Measurements from ENCODE around the gene GBA2.

GBA2 gene

DNA sequence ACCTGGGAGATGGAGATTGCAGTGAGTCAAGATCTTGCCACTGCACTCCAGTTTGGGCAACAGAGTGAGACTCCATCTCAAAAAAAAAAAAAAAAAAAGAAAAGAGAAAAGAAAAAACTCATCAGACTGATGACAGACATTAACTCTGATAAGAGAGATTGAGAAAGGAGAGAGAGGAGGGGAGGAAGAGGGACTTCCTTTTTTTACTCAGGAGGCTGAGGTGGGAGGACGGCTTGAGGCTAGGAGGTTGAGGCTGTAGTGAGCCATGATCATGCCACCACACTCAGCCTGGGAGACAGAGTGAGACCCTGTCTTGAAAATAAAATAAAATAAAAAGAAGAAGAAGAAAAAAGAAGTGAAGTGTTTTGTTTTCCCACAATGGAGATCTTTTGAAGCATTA, 14.8 kb upstream of the GBA2 start:
- no peak for DNase-seq

DNA sequence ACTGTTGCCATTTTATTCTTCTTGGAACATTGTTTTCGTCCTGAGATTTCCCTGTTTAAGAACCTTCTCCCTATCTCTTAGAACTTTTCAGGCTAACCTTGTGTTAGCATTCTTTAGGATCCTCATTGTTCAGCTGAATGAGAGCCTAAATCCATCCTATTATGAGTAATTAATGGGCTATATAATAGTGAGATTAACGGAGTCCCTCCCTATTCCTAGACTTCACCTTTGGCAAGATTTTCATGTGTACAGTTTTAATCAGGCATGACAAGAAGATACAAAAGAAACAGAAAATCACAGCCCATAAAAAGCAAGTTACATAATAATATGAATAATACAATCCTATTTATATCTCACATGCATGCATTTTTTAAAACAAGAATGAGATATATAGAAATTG, 14.2 kb upstream of the GBA2 start:
- DNase-seq: no peak

- no peak for DNase-seq
Measured at GRCh38 chr9:35760651-35761050, 11.6 kb upstream of the GBA2 start.

DNA sequence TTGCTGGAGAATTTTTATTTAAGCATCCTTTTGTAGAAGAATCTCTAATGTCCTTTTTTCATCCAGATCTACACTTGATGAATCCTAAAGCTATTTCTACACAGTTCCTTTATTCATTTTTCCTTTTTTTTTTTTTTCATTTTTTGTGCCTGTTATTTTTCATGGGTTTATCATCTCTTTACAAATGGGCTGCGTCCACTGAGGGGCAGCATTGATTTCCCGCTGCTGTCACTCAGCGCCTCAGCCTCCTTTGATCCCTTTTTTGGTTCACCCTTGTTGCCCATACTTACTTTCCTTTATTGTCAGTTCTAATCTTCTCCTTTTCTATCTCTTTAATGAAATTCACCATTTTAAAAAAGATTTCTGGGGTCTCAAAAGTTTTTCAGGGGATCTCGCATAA, 10.8 kb upstream of the GBA2 start:
- DNase-seq: no peak

GRCh38 chr9:35758475-35759050, 9.5 kb upstream of the GBA2 start:
- no peak for DNase-seq

DNA sequence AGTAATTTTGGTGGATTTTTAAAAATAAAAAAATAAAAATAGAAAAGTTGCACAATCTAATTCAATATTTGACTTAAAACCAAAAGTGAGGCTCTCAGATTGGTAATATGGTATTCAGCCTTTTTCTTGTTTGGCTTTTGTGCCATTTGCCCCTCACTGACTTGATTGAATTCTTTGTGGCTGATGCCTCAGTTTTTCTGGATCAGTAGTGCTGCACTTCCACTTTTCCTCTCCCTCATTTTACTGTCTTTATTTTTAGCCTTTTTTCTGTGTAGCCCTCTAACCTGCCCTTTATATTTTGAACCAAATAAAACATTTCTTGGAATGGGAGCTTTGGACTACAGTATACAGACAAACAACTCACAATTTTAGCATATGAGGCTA, 8.9 kb upstream of the GBA2 start:
- no peak for DNase-seq

DNA sequence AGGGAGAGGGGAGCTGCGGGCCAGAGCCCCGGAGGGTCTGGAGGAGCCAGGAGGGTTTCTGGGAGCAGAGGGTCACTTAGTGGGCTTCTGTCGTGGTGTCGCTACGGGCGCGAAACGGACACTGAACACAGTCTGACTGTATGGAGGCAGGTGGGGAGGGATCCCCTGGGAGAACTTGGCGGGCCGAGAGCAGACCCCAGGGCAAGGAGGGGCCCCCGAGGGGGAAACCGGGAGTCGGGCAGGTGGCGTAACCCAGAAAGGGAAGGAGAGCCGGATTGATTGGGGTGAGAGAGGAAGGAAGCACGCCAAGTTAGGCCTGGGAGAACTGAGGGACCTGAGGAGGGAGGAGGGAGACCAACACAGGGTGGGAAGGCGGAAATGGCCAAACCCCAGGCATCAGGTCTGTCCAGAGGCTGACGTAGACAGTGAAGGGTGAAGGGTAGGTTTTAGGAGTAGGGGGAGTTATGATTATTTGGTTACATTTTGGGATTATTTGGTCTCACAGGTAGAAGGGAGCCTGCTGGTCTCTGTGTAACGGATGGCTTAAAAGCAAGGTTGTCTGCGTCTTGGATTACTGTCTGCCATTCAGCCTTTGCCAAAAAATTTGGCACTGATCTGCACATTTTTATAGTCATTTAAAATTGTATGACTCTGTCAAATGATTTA, 8.3 kb upstream of the GBA2 start:
- peak; percentile 50 for DNase-seq

DNA sequence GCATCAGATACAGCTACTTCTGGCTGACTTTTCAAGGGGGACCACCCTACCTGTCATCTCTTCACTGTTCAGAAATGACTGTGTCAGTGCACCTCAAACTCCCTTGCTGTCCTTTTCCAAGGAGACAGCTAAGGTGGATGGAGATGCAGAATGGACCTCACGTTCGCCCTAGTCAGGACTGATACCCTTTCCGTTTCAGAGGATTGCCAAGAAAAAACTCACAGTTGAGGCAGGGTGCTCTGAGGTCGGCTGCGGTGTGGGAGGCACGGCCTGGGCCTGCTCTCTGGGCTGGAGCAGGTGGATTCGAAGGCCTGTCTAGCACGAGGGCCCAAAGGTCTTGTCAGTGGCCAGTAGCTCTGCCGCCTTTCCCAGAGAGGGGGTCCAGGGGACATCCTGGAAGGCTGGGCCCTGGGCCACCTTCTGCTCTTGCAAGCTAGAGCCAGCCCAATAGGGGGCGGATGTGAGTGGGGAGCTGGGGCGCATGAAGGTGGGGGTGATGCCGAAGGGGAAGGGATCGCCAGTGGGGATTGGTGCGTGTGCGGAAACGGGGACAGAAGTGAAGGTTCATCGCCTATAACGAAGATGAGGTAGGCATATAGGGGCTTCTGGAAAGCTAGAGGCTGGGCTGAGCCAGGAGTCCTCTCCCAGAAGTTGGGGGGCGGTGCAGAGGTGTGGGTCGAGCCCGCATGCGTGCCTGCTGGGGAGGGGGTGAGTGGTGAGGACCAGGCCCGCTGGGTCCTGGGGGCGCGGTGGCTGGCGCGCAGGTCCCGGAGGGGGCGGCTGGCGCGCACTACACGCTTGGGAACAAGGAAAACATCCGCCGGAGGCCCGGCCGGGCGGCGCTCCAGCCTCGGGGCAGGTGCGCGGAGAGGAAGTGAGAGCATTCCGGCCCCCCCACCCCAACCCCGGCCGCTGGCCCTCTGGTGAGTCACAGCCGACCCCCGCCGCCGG, 7.5 kb upstream of the GBA2 start:
- DNase-seq: peak; percentile 88

DNA sequence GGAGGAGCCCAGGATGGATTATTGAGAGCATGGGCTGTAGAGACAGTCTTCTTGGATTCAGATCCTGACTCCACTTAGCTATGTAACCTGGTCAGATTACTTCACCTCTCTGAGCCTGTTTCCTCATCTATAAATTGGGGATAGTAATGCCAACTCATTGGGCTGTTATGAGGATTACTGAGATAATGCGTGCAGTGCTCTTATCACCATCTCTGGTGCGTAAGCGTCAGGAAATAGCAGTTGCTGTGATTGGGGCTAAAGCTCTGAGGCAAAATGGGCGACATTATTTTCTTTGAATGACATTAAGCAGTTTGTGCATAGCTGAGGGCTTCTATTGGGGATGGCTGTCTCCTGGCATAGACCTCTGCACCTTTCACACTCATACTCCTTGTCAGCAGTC, 6.0 kb upstream of the GBA2 start:
- no peak for DNase-seq

DNA sequence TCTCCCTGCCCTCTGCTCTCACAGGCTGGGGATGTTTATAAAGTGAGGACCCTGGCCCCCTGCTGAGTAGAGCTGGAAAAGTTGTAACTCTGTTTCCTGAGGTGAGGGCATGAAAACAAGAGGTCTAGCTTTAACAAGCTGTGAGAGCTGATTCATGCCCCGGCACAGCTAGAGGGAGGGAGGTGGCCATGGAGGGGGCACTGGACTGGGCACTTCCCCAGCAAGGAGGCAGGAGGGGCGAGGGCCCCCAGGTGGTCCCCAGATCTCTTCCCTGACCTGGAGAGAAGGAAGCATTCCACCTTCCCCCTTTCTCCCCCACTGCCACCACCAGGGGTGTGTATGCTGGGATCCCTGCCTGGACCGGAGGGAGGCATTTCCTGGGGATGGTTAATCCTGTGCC, 5.2 kb upstream of the GBA2 start, which contains the start of gene MSMP:
MSMP (minus strand) TSS at position 13 of the 400 bp plus-strand sequence. CDS start 147 bp downstream, outside the sequence.
- no peak for DNase-seq

- DNase-seq: no peak
Measured at GRCh38 chr9:35753466-35753865, 4.4 kb upstream of the GBA2 start.

DNA sequence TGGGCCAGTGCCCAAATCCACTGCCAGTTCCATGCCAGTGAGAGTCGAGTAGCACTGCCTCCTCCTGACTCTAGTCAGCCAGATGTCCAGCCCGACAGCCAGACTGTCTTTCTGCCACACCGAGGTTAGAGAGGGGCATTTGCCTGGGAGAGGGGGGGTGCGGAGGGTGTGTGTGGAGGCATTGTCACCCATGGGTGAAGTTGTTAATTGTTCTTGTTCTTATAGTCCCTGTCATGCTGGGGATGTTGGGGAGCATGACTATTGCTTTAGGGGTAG, 1.2 kb upstream of the GBA2 start:
- DNase-seq: no peak

DNA sequence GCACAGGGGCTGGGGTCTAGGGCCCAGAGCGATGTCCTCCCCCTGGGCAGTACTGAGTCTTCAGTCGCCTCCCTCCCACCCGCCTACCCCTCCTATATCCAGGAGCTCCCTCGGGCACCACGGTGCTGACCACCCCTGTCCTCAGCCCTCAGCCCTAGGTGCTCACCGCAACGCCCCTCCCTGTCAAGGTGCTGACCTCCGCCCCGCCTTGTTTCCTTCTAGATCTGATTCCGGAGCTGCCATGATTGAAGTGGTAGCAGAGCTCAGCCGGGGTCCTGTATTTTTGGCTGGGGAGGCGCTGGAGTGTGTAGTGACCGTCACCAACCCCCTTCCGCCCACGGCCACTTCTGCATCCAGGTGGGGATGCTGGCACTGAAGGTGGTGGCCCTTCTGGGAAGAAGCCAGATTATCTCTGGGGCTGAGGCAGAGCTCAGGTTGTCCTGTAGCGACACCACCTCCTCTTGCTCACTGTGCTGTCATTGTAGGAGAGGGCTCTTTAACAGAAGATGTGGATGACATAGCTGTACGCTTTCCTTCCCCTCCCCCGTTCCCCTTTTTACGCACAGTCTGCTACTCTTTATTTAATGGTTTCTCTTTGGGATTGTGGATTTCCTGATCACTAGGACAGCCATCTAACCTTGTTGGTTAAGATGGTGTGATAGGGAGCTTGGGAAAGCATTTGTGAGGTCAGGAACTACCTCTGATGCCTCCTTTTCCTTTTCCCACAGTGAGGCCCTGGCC, 657 bp upstream of the GBA2 start:
- DNase-seq: peak; percentile 58

- DNase-seq: no peak
Measured at GRCh38 chr9:35748242-35748857, 678 bp downstream of the GBA2 start.

DNA sequence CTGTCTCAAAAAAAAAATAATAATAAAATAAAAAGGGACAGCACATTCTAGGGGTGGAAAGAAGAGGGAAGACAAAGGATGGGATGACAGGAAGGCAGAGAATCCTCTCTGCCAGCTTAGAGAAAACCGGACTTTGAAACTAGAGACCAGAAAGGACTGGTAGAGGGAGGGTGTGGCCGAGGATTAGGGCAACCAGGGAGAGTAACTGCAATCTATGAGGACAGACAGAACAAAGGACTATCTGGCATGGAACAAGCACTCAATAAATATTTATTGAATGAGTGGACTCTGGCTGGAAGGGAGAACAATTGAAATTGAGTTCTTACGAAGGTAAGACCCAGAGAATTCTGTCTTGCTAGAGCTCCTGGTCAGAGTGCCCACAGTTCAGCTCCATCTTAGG, 2.4 kb downstream of the GBA2 start:
- DNase-seq: no peak

- DNase-seq: no peak
Measured at GRCh38 chr9:35745569-35745968, 3.5 kb downstream of the GBA2 start.

GRCh38 chr9:35743880-35744518, 5.0 kb downstream of the GBA2 start:
- DNase-seq: no peak

GRCh38 chr9:35743452-35743851, 5.6 kb downstream of the GBA2 start:
- no peak for DNase-seq

DNA sequence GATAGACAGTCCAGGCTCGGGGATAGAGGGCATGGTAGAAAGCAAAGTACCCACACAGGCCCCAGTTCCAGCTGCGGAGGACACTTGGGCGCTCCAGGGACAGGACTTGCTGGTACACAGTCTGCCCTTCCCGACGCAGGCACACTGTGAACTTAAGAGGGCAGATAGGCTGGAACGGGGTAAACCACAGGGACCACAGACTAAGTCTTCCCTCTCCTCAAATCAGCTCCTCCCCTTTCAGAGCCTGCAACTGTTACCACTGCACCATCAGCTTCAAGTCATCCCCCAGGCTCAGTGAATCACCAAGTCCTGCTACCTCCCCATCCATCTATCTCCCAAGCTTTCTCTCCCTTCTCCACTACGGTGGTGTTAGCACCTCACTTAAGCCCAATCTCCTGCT, 7.3 kb downstream of the GBA2 start:
- DNase-seq: no peak

- DNase-seq: no peak
Measured at GRCh38 chr9:35740243-35740642, 8.8 kb downstream of the GBA2 start.

GRCh38 chr9:35738924-35739323, 10.1 kb downstream of the GBA2 start:
- DNase-seq: no peak

DNA sequence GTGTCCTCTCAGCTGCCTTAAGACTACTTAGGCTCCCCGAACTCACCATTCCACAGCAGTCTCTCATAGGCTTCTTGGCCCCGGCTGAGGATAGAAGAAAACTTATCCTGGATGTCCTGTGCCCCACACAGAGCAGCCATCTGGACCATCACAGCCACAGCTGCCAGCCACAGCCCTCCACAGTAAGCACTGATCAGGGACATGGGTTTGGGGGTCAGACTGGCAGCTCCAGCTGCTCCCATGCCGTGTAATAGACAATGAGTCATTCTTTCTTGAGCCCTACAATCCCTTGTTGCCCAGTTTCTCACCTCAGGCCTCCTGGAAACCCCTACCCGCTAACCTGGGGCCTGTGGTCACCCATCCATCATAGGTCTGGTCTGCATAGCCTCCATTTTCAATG, 10.8 kb downstream of the GBA2 start:
- DNase-seq: no peak

DNA sequence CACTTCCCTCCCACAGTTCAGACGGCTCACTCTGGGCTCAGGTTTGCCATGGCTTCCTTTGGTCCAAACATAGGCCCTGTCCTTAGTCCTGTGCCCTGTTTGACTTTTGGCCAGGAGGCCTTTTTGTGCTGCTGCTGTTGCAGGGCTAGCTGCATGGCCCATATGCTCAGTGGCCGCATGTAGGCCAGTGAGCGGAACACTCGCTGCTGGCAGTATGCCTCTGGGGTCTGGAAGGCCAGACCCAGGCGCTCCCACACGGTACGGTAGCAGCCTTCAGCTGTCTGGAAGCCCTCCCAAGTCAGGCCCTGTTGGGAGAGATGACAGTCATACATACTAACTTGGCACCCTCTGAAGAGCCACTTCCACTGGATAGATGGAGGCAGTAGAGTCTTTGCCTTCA, 11.9 kb downstream of the GBA2 start:
- no peak for DNase-seq
